NK-92 treated with Interleukin-12 subunit alpha and Interleukin-12 subunit beta, amount 100 ng/mL, for 24 hours (cell line): Measurements from ENCODE around the gene MMP11.
A peak's percentile ranks its signal among the peaks of the same experiment; 100 is the strongest.

Experiments used
- DNase-seq: peaks from one replicate; lab custom pipeline; 2025; lab: John Stamatoyannopoulos, UW

MMP11 gene

DNA sequence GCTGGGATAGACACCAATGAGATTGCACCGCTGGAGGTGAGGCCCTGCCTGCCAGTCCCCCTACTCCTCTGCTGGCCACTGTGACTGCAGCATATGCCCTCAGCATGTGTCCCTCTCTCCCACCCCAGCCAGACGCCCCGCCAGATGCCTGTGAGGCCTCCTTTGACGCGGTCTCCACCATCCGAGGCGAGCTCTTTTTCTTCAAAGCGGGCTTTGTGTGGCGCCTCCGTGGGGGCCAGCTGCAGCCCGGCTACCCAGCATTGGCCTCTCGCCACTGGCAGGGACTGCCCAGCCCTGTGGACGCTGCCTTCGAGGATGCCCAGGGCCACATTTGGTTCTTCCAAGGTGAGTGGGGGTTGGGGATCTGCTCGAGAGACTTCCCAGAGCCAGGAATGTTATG is 8.4 kb downstream of the MMP11 start:
- DNase-seq, result no peak

DNA sequence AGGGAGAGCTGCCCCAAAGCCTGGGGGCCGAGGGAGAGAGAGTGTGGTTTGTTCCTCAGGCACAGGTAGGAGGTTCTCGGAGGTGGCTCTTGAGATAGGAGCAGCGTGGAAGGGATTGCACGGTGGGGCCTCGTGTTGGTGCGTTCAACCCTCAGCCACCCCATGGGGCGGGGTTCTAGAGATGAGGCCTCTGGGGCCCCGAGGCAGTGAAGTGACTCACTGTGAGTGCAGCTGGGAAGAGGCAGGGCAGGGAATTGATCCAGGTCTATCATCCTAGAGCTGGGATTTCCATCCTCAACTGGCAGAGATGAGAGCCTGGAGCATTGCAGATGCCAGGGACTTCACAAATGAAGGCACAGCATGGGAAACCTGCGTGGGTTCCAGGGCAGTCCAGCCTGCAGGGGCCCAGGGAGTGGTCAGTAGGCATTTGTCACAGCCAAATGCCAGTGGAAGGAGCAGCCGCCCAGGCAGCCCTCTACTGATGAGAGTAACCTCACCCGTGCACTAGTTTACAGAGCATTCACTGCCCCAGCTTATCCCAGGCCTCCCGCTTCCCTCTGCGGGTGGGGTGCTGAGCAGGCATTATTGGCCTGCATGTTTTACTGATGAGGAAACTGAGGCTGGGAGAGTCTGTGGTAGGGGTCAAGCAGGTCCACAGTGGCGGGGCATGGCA is 9.0 kb downstream of the MMP11 start:
- no peak for DNase-seq

DNA sequence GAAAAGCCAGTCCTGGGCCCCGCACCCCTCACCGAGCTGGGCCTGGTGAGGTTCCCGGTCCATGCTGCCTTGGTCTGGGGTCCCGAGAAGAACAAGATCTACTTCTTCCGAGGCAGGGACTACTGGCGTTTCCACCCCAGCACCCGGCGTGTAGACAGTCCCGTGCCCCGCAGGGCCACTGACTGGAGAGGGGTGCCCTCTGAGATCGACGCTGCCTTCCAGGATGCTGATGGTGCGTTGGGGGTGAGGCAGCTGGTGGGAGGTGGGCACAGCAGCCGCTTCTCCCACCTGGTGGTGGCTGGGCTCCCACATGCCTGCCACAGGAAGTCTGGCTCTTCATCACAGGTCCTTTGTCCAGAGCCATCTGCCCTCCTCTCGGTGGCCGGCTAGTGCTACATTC is 9.6 kb downstream of the MMP11 start:
- no peak for DNase-seq

DNA sequence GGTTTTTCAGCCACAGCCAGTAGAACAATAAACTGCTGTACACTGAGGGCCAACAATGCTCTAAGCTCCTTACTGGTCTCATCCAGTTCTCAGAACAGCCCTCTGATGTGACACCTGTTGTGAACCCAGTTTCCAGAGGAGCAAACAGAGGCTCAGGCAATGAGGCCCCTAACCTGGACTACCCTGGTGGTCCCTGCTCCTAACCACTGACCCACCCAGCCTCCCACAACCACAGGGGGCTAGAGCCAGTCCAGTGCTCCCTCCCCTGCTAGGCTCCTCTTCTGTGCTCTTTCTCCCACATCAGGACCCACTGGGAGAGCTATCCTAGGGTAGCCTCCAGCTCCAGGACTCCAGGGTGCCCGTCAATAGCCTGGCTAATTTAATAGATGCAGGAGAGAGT is 10.1 kb downstream of the MMP11 start:
- no peak for DNase-seq

DNA sequence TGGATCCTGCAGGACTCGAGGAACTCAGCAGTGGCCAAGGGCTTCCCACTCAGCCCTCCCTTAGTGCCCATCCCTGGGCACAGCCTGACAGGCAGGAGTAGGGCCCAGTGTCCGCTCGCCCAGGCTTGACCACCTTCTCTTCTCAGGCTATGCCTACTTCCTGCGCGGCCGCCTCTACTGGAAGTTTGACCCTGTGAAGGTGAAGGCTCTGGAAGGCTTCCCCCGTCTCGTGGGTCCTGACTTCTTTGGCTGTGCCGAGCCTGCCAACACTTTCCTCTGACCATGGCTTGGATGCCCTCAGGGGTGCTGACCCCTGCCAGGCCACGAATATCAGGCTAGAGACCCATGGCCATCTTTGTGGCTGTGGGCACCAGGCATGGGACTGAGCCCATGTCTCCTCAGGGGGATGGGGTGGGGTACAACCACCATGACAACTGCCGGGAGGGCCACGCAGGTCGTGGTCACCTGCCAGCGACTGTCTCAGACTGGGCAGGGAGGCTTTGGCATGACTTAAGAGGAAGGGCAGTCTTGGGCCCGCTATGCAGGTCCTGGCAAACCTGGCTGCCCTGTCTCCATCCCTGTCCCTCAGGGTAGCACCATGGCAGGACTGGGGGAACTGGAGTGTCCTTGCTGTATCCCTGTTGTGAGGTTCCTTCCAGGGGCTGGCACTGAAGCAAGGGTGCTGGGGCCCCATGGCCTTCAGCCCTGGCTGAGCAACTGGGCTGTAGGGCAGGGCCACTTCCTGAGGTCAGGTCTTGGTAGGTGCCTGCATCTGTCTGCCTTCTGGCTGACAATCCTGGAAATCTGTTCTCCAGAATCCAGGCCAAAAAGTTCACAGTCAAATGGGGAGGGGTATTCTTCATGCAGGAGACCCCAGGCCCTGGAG is 10.9 kb downstream of the MMP11 start:
- DNase-seq, result no peak

DNA sequence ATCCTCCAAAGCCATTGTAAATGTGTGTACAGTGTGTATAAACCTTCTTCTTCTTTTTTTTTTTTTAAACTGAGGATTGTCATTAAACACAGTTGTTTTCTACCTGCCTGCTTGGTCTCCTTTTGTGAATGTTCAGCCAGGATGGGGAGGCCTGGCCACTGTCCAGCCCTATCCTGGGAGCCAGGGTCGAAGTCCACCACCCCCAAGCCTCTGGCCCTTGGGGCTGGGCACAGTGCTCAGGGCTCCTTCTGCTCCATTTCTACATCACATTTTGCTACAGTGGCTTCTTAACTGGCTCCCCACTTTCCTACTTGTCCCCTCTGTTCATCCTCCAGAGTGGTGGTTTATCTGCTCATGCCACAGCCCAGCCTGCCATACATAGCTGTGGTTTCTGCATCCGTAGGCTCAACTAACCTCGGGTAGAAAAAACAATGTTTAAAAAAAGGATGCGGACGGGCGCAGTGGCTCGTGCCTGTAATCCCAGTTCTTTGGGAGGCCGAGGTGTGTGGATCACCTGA is 11.6 kb downstream of the MMP11 start:
- DNase-seq, result no peak

DNA sequence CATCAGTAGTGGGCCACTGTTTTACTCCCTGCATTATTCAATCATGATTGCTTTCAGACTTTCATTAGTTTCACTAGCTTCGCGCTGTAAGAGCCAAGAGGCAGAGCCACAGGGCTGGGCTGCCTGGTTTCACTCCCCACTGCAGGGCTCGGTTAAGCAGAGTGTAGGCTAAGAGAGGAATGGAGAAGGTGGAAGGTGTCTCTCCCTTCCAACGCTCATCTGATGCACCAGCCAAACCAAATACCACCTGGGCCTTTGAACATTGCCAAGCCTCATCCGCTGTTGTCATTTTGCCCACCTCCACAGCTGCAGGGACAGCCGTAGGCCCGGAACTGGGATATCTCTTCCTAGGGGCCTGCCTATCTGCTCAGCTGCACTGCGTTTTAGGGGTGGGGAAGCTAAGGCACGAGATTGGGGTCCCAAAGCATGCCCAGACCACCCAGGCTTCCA is 13.6 kb downstream of the MMP11 start:
- no peak for DNase-seq

DNA sequence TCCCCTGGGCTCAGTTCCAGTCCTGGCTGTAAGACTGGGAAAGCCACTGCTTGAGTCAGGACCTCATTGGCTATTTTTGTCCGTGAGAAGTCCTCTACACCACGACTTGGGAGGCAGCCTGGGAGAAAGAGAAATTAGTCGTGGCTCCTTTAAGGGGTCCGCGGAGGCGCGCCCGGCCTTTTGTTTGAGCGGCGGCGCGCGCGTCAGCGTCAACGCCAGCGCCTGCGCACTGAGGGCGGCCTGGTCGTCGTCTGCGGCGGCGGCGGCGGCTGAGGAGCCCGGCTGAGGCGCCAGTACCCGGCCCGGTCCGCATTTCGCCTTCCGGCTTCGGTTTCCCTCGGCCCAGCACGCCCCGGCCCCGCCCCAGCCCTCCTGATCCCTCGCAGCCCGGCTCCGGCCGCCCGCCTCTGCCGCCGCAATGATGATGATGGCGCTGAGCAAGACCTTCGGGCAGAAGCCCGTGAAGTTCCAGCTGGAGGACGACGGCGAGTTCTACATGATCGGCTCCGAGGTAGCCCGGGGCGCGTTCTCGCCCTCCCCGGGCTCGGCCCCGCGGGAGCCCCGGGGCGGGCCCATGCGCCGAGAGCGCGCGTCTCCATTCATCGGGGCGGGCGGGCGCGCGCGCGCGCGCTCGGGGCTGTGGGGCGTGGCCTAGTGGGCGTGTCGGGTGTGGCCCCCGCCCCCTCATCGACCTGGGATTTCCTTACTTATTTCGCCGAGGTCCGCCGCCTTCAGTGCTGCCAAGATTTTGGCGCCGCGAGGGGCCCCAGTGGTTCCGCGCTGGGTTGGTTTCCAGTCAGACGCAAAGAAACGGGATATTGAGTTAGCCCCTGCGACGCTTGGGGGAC is 14.3 kb downstream of the MMP11 start, which contains the start of gene SMARCB1:
Gene SMARCB1 (plus strand): TSS at position 215 of the 848 bp plus-strand sequence. CDS start 204 bp downstream, at position 419.
- DNase-seq, result peak; percentile 74

DNA sequence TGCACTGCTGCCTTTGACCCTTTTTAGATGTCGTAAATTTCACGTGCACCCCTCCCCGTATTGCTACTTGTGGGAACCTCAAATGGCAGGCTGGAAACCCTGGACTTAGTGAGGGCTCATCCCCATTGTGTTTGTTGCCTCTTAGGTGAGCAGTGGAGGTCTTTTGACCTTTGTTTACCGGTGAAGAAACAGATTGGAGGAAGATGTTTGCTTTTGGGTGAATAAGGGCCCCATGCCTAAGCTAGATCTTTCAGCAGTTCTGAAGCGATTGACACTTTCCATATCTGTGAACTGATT is 14.9 kb downstream of the MMP11 start:
- DNase-seq, result no peak

DNA sequence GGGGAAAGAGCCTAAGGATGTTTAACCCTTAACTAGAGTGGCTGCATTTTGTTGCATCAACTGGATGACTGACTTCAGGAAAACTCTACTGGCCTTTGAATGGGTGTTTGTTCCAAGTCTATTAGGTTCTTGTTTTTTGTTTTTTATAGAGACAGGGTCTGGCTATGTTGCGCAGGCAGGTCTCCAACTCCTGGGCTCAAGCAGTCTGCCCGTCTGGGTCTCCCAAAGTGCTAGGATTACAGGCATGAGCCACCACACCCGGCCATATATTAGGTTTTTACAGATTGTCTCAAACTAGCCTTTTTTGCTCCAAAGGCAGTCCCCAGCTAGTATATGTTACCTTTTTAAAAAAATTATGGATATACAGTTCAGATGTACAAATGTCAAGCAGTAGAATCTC is 15.3 kb downstream of the MMP11 start:
- DNase-seq, result no peak

DNA sequence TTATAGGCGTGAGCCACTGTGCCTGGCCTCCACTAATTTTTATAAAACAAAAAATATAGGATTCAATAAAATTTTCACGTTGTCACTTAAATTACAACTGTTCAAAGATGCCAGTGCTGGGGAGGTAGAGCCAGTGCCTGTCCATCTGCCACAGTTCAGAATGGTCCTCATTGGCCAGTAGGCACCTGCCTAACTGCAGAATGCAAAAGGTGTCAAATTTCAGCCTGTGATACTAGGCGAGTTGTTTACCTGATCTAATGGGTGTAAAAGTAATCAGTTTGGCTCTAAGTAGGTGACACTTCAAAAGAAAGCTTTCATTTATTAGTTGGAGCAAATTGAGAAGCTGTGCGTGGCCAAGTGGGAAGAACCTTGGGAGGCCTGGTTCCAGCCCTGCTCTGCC is 16.5 kb downstream of the MMP11 start:
- no peak for DNase-seq

DNA sequence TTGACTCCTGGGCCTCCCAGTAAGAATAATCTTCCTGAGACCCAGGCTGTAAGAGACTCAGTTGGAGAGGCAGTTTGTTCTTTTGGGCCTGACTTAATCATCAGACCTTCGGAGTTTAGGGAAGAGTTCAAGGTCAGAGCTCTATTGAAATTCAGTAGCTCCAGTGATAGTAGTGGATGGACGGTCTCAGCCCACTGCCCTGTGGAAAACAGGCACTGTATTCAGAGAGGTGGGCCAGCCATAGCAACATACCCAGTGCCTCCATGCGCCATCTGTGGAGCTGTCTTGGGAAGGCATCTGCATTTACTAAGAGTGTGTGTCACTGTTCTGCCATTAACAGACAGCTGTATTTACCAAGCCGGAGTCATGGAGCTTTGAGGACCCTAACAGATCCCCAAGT is 17.0 kb downstream of the MMP11 start:
- no peak for DNase-seq

DNA sequence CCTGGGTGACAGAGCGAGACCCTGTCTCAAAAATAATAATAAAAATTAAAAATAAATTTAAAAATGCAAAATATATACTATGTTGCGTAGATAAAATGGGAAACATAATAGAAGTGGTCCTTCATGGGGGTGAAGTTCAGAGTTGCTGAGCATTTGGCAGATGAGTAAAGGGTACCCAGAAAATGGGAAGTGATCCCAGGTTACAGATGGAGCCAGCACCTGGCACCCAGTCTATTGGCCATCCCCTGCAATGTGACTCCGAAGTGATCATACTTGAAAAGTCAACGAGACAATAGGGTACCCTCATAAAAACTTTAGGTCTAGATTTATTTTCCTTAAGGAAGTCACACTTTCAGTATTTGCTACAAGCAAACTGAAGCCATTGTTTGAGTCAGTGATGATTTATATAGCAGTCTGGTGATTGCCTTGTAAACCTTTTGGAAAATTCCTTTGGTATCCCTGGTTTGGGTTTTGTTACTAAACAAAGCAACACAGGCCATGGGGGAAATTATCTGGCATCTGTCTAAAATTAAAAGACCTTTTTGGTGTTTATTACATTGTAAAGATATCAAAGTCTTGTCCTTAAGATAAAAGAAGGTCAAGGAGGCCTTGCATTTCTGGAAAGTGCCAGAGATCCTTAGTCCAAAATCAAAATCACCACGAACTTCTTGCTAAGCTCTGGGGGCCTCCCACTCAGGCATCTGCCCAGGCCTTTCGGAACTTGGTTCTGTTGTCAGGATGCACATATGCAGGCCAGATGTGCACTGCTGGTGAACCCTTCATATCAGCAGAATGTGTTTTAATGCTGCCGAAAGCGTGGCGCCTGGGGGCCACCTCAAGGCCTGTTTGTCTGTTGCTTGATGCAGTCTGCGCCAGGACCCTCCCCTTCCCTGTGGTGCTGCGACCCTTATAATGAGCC is 18.4 kb downstream of the MMP11 start:
- DNase-seq, result no peak

DNA sequence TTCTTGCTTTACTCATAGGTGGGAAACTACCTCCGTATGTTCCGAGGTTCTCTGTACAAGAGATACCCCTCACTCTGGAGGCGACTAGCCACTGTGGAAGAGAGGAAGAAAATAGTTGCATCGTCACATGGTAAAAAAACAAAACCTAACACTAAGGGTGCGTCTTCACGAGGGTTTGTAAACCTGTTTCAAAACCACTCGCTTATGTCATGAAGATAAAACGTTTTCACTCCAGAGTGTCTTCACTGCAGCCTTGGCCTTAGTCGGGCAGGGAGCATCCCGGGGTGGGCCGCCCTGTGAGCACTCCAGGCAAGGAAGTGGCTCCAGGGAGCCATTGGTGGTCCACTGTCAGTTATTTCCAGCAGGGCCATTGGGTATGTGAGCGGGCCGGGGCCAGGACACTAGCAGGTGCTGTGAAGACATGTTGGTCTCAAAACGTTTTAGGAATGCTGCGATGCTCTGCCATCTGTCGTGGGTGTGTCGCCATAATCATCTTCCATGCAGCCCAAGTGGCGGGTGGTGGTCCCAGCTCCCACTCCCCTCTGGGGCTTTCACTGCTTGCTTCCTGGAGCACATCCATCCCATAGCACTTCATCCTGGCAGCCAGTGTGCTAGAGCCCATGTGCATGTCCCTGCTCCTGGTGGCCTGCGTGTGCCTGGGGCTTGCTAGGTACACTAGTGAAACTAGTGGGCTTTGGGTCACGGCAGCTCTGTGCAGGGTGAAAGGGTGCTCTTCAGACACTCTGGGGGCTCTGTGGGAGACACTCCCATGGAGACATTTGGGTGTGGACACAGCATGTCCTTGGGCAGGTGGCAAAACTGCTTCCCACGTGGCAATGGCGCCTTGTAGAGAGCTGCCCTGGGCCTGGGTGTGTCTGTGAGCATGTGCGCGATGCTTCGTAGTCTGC is 19.3 kb downstream of the MMP11 start:
- no peak for DNase-seq

DNA sequence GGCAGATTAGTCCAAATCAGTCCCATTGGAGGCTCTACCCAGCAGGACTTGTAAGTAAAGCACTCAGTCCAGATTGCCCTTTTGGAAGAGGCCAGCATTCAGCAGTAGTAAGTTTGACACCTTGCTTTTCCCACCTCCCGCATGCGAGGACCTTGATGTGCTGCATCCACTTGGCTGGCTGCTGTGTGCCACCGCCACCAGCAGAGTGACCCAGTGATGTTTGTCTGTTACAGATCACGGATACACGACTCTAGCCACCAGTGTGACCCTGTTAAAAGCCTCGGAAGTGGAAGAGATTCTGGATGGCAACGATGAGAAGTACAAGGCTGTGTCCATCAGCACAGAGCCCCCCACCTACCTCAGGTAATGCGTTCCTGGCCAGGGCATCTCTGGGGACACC is 20.7 kb downstream of the MMP11 start:
- DNase-seq, result no peak

DNA sequence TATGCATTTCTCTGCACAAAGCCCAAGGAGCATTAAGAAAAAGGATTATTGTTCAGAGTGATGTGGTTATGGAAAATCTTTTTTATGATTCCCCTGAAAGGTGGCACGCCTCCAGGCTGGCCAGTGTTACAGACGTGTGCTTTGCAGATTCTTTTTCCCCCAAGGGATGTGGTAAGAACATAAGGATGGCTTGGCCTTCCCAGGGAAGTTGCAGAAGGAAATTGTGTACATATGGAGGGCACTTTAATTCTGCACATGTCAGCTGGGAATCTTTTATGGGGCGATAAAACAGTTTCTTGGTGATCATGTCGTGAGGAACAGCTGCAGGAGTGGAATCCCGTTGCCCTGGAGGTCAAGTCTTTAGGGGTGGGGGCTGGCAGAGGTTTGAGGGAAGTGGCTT is 23.8 kb downstream of the MMP11 start:
- DNase-seq, result no peak

DNA sequence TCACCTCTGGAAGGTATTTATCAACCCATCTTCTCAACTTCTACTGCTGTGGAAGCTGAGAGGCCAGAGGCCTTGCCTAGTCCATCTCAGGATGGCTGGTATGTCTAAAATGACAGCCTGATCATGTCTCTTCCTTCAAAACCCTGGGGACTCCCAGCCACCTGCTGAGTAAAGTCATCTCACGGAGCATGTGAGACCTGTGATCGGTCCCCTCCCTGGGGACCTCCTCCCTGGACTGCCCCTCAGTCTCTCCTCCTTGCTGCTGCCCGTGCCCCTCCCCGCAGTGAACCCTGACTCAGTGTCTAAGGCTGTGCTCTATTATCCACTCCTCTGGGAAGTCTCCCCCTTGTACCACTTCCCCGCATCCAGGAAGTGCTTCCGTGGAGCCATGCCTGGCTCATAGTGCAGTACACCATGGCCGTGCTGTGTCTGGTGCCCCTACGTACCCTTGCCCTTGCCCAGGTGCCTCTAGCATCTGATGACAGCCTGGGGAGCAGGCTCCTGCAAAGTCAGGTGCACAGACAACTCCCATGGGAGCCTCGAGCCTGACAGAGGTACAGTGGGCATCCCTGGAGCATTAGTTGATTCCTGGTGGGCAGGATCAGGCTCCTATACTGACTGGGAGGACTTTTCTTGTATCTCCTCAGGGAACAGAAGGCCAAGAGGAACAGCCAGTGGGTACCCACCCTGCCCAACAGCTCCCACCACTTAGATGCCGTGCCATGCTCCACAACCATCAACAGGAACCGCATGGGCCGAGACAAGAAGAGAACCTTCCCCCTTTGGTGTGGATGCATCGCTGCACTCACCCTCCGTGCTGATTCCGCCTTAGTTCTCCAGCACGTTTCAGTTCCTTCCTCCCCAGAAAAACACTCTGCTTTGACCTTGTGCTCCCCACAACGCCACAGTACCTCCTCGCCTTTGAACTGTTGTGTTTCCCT is 27.9 kb downstream of the MMP11 start:
- DNase-seq, result no peak

DNA sequence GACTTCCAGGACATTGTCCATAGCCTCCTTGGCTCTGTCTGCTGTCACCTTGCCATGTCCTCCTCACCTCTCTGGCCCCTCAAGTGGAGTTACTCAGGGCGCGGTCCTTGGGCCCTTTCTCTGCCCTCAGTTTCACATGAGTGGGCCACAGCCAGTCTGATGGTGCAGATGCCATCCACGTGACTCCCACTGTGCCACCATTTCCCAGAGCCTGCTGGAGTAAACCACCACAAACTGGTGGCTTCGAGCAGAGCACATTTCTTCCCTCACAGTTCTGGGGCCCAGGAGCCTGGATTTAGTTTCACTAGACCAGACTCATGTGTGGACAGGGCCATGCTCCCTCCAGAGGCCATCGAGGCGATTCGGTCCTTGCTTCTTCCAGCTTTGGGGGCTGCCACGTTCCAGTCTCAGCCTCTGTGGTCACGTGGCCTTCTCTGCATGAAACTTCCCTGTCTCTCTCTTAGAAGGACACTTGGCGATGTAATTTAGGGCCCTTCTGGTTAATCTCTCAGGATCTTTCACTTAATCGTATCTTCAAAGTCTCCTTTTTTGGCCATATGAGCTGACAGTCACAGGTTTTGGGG is 28.7 kb downstream of the MMP11 start:
- no peak for DNase-seq

DNA sequence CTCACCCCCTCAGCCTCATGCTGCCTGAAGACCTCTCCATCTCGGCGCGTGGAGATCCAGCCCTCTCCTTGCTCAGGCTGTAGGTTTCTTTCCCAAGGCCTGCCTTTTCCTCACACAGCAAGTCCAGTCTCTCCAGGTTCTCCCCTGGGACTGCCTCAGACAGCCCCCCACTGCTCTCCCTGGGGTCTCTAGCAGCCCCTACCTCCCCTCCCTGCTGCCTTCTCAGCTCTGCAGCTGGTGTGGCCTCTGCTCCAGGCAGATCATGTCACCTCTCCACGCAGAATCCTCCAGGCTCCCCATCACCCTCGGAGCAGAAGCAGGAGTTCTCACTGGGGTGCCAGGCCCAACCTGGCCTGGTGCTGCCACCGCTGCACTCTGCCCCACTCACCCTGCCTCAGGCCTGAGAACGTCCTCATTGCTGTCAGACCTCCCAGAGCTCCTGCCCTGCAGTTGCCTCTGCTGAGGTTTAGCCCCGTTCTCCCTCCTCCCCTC is 29.3 kb downstream of the MMP11 start:
- DNase-seq, result no peak
